ENCODE data around the gene KLHL28.

KLHL28 gene, protein sequence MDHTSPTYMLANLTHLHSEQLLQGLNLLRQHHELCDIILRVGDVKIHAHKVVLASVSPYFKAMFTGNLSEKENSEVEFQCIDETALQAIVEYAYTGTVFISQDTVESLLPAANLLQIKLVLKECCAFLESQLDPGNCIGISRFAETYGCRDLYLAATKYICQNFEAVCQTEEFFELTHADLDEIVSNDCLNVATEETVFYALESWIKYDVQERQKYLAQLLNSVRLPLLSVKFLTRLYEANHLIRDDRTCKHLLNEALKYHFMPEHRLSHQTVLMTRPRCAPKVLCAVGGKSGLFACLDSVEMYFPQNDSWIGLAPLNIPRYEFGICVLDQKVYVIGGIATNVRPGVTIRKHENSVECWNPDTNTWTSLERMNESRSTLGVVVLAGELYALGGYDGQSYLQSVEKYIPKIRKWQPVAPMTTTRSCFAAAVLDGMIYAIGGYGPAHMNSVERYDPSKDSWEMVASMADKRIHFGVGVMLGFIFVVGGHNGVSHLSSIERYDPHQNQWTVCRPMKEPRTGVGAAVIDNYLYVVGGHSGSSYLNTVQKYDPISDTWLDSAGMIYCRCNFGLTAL

GRCh38 chr14:44961554-44962333 lies at the start of gene KLHL28, which contains the start of gene TOGARAM1:
KLHL28 (minus strand) TSS chr14:44961947; CDS start chr14:44945928, 16,019 bp downstream.
TOGARAM1 (plus strand) TSS chr14:44962190; CDS start chr14:44962422, 232 bp downstream.
- no peaks in the 10 kb centered on the region for H3K9me3 ChIP-seq
- H3K4me3 ChIP-seq = peak within 1 kb of the TSS; percentile 86
- in situ Hi-C loops (cut with MboI; ENCODE audit: low sequenced_read_pairs) = no loop called here
- peak; percentile 97 to 100 for DNase-seq (ENCODE audit: low spot score in 2 of 2)
- H3K4me1 ChIP-seq = peaks cover 8% of the 10 kb centered on the region
- H3K36me3 ChIP-seq (replicated peaks) = no peaks in the 10 kb centered on the region
- H3K27me3 ChIP-seq (ENCODE audit: low read depth) = no peaks in the 10 kb centered on the region

GRCh38 chr14:45003924-45004323 lies 42.2 kb upstream of the KLHL28 start:
- no peaks in the 10 kb centered on the region for H3K27me3 ChIP-seq (ENCODE audit: low read depth)
- DNase-seq (ENCODE audit: low spot score in 2 of 2) = no peak
- no peaks in the 10 kb centered on the region for H3K4me1 ChIP-seq
- no peaks in the 10 kb centered on the region for H3K9me3 ChIP-seq
- H3K4me3 ChIP-seq = no peak overlapping the region
- in situ Hi-C loops (cut with MboI; ENCODE audit: low sequenced_read_pairs) = no loop called here
- H3K36me3 ChIP-seq (replicated peaks) = peaks cover 2% of the 10 kb centered on the region; the same call in 1 of the 2 replicates

DNA sequence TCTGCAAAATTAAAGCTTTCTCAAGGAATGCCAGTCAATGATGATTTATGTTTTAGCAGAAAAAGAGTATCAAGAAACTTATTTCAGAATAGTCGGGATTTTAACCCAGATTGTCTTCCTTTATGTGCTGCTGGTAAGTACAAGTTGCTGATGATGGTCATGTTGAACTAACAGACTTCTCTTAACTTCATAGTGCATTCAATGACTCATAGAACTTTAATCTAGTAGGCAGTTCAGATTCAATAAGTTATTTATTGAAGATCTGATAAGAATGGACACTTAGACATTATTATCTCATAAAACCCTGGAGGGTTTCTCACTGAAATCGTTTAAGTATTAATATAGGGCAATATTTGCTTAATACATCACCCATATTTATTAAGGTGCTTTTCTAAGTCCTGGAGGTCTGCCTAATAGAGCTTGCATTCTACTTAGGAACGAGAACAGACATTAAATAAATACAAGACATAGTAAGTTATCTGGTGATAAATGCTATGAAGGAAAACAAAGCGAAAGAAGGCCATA lies 34.1 kb upstream of the KLHL28 start:
- no peaks in the 10 kb centered on the region for H3K4me1 ChIP-seq
- in situ Hi-C loops (cut with MboI; ENCODE audit: low sequenced_read_pairs) = no loop called here
- no peak overlapping the region for H3K4me3 ChIP-seq
- peaks cover 2% of the 10 kb centered on the region; the same call in 1 of the 2 replicates for H3K36me3 ChIP-seq (replicated peaks)
- no peaks in the 10 kb centered on the region for H3K9me3 ChIP-seq
- DNase-seq (ENCODE audit: low spot score in 2 of 2) = no peak
- H3K27me3 ChIP-seq (ENCODE audit: low read depth) = no peaks in the 10 kb centered on the region

GRCh38 chr14:44995196-44995595 lies 33.4 kb upstream of the KLHL28 start:
- H3K36me3 ChIP-seq (replicated peaks) = peaks cover 2% of the 10 kb centered on the region; the same call in 1 of the 2 replicates
- no peak overlapping the region for H3K4me3 ChIP-seq
- no peaks in the 10 kb centered on the region for H3K4me1 ChIP-seq
- no peaks in the 10 kb centered on the region for H3K9me3 ChIP-seq
- in situ Hi-C loops (cut with MboI; ENCODE audit: low sequenced_read_pairs) = no loop called here
- no peaks in the 10 kb centered on the region for H3K27me3 ChIP-seq (ENCODE audit: low read depth)
- peak in 1 of 2 experiments; percentile 20 for DNase-seq (ENCODE audit: low spot score in 2 of 2)

GRCh38 chr14:44990533-44990932 lies 28.8 kb upstream of the KLHL28 start:
- H3K27me3 ChIP-seq (ENCODE audit: low read depth) = no peaks in the 10 kb centered on the region
- H3K4me3 ChIP-seq = no peak overlapping the region
- no peaks in the 10 kb centered on the region for H3K36me3 ChIP-seq (replicated peaks)
- H3K9me3 ChIP-seq = no peaks in the 10 kb centered on the region
- H3K4me1 ChIP-seq = no peaks in the 10 kb centered on the region
- in situ Hi-C loops (cut with MboI; ENCODE audit: low sequenced_read_pairs) = no loop called here
- DNase-seq (ENCODE audit: low spot score in 2 of 2) = no peak

- H3K36me3 ChIP-seq (replicated peaks) = no peaks in the 10 kb centered on the region
- DNase-seq (ENCODE audit: low spot score in 2 of 2) = no peak
- no peaks in the 10 kb centered on the region for H3K27me3 ChIP-seq (ENCODE audit: low read depth)
- no peaks in the 10 kb centered on the region for H3K9me3 ChIP-seq
- H3K4me3 ChIP-seq = no peak overlapping the region
- in situ Hi-C loops (cut with MboI; ENCODE audit: low sequenced_read_pairs) = no loop called here
- no peaks in the 10 kb centered on the region for H3K4me1 ChIP-seq
Measured at GRCh38 chr14:44989497-44990440, 28.0 kb upstream of the KLHL28 start.

GRCh38 chr14:44988694-44989093 lies 26.9 kb upstream of the KLHL28 start:
- H3K4me3 ChIP-seq = no peak overlapping the region
- no peaks in the 10 kb centered on the region for H3K9me3 ChIP-seq
- no peaks in the 10 kb centered on the region for H3K27me3 ChIP-seq (ENCODE audit: low read depth)
- no peak for DNase-seq (ENCODE audit: low spot score in 2 of 2)
- no peaks in the 10 kb centered on the region for H3K4me1 ChIP-seq
- no peaks in the 10 kb centered on the region for H3K36me3 ChIP-seq (replicated peaks)
- in situ Hi-C loops (cut with MboI; ENCODE audit: low sequenced_read_pairs) = no loop called here

- Histone ChIP-seq H3K27me3 (ENCODE audit: low read depth) (no peaks in the 10 kb centered on the region), H3K4me3 (no peak overlapping the region), H3K9me3 (no peaks in the 10 kb centered on the region), H3K36me3 (replicated peaks) (no peaks in the 10 kb centered on the region), H3K4me1 (peaks cover 17% of the 10 kb centered on the region)
- DNase-seq (ENCODE audit: low spot score in 2 of 2) = no peak
- in situ Hi-C loops (cut with MboI; ENCODE audit: low sequenced_read_pairs) = no loop called here
Measured at GRCh38 chr14:44982594-44982993, 20.8 kb upstream of the KLHL28 start.

GRCh38 chr14:44981198-44981597 lies 19.5 kb upstream of the KLHL28 start:
- no peak for DNase-seq (ENCODE audit: low spot score in 2 of 2)
- Histone ChIP-seq H3K9me3 (no peaks in the 10 kb centered on the region), H3K36me3 (replicated peaks) (no peaks in the 10 kb centered on the region), H3K4me3 (no peak overlapping the region), H3K27me3 (ENCODE audit: low read depth) (no peaks in the 10 kb centered on the region), H3K4me1 (peaks cover 17% of the 10 kb centered on the region)
- in situ Hi-C loops (cut with MboI; ENCODE audit: low sequenced_read_pairs) = no loop called here

GRCh38 chr14:44979740-44980356 lies 18.1 kb upstream of the KLHL28 start:
- no peak for DNase-seq (ENCODE audit: low spot score in 2 of 2)
- in situ Hi-C loops (cut with MboI; ENCODE audit: low sequenced_read_pairs) = no loop called here
- Histone ChIP-seq H3K27me3 (ENCODE audit: low read depth) (no peaks in the 10 kb centered on the region), H3K4me3 (no peak overlapping the region), H3K9me3 (no peaks in the 10 kb centered on the region), H3K36me3 (replicated peaks) (no peaks in the 10 kb centered on the region), H3K4me1 (peaks cover 17% of the 10 kb centered on the region)

DNA sequence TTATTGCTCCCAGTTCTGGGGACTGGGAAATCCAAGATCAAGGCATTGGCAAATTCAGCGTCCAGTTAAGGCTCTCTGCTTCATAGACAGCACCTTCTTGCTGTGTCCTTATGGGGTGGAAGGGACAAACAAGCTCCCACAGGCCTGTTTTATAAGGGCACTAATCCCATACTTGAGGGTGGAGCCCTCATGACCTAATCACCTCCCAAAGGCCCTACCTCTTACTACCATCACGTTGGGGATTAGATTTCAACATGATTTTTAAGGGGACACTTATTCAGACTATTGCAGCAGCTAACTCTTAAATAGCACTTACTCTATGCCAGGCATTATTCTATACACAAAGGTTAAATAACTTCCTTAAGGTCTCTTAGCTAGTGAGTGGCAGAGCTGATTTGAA lies 17.5 kb upstream of the KLHL28 start:
- Histone ChIP-seq H3K4me1 (peaks cover 17% of the 10 kb centered on the region), H3K4me3 (no peak overlapping the region), H3K27me3 (ENCODE audit: low read depth) (no peaks in the 10 kb centered on the region), H3K36me3 (replicated peaks) (no peaks in the 10 kb centered on the region), H3K9me3 (no peaks in the 10 kb centered on the region)
- in situ Hi-C loops (cut with MboI; ENCODE audit: low sequenced_read_pairs) = no loop called here
- no peak for DNase-seq (ENCODE audit: low spot score in 2 of 2)

DNA sequence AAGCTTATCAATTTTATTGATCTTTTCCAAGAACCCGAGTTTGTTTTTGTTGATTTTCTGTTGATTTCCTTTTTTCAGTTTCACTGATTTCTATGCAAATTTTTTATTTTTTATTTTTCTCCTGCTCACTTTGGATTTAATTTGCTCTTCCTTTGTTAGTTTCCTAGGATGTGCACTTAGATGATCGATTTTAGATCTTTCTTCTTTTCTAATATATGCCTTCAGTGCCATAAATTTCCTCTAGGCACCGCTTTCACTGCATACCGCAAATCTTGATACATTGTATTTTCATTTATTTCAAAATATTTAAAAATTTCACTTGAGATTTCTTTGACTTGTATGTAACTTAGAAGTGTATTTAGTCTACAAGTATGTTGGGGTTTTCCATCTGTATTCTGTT lies 9.7 kb upstream of the KLHL28 start:
- no peak for DNase-seq (ENCODE audit: low spot score in 2 of 2)
- Histone ChIP-seq H3K27me3 (ENCODE audit: low read depth) (no peaks in the 10 kb centered on the region), H3K36me3 (replicated peaks) (peaks cover 6% of the 10 kb centered on the region), H3K4me3 (no peak overlapping the region), H3K9me3 (no peaks in the 10 kb centered on the region; the same call in 1 of the 2 replicates), H3K4me1 (peaks cover 3% of the 10 kb centered on the region; the same call in 1 of the 2 replicates)
- in situ Hi-C loops (cut with MboI; ENCODE audit: low sequenced_read_pairs) = no loop called here

Data from HAP-1 (cell line).